Left cardiac atrium (tissue), 4 donors: ENCODE results near the gene SOX1. TPM values are rescaled to one million over a fixed set of nuclear protein-coding genes. Genes with fewer than 3 reads are reported as not detected.

ENCODE experiments used
- ATAC-seq, 2 donors: fragments of 200-7000 bp; cut with Tn5 transposase; one replicate each; pipeline ENCODE4 v1.9.1; 2020; ENCODE audit warnings: mild to moderate bottlenecking in 2 of 2, moderate library complexity in 2 of 2
- DNase-seq: peaks from one replicate; pipeline ENCODE4 v3.0.0-alpha.2; 2020
- intact Hi-C, 2 donors: fragments of 100-400 bp; cut with DNase I; formaldehyde crosslinking; loops; one replicate each; pipeline versions ENCODE4 v1.14.1 to v1.15.1; 2022 to 2023
- total RNA-seq, 2 donors: library from RNA; stranded (reverse); fragmentation: NEBNext Ultra II Directional; extraction: Animal tissue kit (Norgen Biotek cat#: 25700); gene quantifications; one replicate each; pipeline ENCODE4 v1.2.1, GENCODE V29; 2021
- donor health status: DM: no; HTN: yes; CAD: no.
- donor health status: DM: no; HTN: yes; CAD: no; lungs with severe emphysema.
- donor health status: DM: yes; HTN: yes; CAD: no.
- donor health status: Dilated cardiomyopathy.

SOX1 gene
- total RNA-seq, 2 donors from 2014 or later: not detected

DNA sequence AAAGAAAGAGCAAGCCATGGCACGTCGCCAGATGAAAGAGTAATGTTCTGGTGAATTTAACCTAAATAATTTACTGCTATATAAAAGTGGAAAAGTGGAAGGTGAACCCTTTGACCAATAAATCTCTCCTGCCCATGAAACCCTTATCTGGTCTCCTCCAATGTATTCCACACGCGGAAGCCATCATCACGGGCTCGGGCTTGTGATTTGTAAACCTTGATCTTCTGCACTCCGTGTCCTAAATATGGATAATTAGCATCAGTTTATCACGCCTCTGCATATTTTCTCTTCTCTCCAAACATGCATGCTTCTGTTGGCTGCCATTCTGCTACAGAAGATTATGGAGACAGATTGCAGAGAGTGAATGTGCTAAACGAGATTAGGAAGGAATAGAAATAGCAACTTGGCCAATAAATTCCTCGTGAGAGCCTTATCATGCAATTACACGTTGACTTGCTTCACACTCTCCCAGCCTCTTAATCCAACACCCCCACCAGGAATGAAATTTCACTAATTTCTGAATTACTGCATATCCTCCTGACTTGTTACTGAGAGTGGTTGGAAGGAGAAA, 34.5 kb downstream of the SOX1 start:
- DNase-seq: no peak
- intact Hi-C loops: no loop called here
- no peak for ATAC-seq

DNA sequence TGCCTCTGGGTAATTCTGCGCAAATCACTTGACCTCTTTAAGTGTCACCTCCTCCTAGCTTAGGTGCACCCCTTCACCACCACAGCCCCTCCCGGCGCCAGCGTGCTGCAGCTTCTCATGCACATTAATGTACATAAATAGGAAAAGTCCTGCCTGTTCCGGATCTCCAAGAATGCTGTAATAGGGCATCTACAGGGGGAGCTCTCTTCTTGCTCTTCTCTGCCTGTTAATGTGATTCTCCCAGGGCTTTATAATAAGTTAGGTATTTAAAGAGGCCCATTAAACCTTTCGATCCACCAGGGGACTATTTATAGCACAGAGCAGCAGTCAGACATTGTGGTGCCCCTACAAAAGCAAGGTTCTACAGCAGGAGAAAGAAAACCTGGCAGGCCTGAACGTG, 35.3 kb downstream of the SOX1 start:
- ATAC-seq (no peak), DNase-seq (no peak)
- intact Hi-C loops: no loop called here

DNA sequence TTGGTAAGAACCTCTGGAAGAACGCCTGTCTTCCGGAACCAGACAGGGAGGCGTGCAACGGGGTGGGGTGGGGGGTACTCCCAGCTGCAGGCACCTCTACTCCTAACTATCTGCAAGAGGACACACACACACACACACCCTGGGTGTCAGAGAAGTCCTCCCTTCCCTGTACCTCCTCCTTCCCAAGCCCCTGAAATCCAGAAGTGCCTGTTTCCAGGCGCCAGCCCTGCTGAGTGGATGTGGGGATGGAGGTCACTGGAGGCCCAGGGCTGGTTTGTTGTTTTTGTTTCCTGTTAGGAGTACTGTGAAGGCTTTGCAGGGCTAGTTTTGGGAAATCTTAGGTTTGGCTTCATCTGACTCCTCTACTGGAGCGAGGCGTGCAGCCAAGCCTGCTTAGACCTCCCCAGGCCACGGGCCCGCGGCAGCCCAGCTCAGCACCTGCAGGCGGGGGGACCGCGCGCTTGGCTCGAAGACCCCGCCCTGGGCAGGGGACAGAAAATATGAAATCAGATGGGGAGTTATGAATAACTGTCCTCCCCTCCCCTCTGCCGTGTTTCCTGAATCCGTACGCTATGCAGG, 36.4 kb downstream of the SOX1 start:
- no peak for DNase-seq
- no peak for ATAC-seq
- intact Hi-C loops: no loop called here

DNA sequence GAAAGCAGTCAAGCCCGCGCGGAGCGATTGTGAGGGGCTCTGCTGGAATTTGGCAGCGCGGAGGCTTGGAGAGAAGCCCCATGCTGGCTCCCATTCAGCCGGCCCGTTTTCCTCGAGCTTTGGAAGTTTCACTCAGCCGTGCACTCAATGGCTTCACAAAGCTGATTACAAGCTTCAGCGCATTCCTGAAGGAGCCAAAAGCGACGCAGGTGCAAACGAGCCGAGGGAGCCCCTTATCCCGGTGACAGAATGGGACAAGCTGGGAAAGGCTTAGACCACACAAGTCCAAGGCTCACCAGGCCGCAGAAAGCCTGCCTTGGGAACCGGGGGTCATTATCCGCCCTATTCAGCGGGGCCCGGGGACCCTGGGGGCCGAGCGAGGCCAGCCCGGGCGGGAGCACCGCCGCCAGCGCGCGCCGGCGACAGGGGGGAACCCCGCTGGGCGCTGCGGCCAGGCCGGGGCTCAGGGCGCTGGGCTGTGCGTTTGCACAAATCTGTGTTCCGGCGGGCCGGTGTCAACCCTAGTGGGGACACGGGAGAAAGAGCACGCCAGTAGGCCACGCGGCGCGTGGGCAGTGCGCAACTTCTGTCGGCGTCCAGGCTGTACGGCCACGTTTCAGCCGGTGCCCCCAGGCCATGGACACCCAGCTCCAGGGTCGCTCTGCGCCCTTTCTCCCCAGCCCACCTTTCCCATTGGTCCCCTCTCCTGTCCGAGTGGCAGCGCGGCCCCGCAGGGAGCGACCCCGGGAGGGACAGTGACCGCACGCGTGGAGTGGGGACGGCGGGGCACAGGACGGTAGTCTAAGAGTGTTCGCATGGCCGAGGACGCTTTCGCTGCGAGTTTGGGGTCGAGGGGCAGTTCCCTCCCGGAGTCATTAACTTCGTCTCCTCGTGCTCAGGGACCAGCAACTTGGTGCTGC, 37.3 kb downstream of the SOX1 start:
- DNase-seq (no peak), ATAC-seq (no peak)
- intact Hi-C loops: no loop called here

DNA sequence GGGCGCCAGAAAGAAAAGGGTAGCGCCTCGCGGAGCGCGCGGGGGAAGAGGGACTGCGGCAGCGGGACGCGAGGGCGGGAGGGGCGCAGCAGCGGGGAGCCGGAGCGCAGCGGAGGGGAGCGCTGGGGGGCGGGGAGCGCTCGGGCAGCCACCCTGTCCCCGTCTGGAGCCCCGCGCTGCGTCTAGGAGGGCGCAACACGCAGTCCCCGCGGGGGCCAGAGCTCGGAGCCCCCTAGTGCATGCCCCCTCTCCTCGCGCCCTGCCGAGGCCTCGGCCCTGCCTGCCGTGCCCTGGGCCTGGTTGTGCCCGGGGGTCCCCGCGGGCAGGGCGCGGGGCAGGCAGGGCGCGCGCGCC, 37.9 kb downstream of the SOX1 start:
- intact Hi-C loops: no loop called here
- DNase-seq (no peak), ATAC-seq (no peak)

DNA sequence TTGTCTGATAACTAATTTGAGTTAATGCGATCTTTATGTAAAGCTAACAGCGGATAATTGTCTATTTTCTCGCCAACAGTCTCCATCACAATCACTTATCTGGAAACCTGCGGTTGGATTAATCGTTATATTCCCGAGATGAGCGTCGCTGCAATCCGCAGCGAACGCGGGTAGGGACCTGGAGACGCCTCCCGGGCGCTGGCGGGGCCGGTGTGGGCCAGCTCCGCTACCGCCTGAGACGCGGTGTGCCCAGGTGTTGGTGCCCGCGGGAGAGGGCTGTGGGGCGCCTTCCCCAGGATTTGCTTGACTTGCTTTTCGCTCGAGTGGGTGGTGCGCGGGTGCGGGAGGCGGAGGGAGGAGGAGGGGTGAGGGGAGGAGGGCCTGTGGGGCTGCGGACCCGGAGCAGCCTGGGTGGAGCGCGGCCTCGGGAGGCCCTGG, 38.3 kb downstream of the SOX1 start:
- DNase-seq (no peak), ATAC-seq (no peak)
- intact Hi-C loops: no loop called here

DNA sequence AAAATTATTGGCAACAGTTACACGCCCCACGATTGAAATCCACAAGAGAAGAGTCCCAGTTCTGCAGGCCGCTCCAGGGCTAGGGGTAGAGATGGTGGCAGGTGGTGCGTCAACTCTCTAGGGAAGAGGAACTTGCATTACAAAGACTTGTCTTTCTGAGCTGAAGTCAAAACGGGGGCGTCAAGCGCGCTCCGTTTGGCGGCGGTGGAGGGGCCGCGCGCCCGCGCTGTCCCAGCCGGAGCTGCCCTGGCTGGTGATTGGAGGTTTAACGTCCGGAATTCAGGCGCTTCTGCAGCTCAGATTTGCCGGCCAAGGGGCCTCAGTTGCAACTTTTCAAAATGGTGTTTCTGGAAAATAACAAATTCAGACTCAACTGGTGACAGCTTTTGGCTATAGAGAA, 38.9 kb downstream of the SOX1 start:
- DNase-seq: no peak
- no peak for ATAC-seq
- intact Hi-C loops: no loop called here

DNA sequence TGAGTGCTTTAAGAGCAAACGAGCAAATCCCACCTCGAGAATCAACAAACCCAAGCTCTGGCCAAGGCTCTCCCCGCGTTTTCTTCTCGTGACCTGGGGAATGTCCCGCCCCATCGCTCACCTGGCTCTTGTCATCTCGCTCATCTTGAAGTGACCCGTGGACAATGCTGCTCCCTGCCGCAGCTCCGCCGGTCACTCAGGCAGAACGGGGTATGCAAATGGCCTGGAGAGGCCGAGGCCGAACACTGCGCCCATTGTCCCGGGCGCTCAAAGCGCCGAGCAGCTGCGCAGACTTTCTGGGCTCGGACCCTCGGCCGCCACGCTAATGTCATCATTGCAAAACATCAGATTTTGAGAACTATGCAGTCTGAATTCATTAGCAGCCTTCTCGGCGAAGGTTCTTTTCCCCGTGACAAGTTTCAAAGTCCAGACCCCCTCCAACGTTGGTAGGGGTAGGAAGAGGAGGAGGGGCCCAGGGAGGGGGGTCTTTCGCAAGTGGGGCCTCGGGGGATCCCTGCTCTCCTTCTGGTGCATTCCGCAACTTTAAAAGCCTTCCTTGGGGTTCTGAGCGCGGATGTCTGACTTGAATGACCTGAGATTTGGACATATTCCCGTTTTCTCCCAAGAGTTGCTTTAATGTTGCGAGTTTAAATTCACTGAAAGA, 39.7 kb downstream of the SOX1 start:
- intact Hi-C loops: no loop called here
- DNase-seq (no peak), ATAC-seq (no peak)

DNA sequence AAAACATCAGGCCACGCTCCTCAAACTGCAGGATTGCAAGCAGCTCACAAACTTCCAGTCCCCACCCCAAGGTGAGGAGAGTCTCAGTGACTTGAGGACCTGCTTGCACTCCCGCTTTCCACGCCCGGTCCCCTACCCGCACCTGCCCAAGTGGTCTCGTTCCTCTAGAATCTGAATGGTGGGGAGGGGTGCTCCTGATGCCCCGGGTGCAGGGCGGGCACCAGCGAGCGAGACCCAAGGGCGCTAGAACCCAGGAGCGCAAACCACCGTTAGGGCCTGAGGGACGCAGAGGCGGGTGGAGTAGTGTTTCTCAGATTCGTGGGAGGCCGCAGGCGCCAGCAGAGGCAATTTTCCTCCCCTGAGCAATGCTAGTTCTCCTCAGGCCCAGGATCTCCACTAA, 40.3 kb downstream of the SOX1 start:
- no peak for DNase-seq
- intact Hi-C loops: no loop called here
- no peak for ATAC-seq

DNA sequence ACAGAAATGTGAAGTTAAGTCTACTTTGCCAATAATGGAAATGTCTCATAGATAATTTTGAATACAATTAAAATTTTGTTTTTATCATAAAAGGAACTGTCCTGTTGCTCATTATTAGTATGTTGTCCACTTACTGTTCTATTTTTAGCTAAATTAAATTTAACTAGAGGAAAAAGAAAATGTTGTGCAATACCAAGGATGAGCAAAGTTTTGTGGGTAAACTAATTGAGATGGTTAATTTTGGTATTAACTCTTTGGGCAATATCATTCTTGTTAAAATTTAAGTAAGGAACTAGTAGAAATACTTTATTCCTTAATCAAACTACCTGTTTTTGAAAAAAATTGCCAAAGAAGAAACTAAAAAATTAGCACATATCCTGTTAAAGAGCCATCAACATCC, 43.5 kb downstream of the SOX1 start:
- intact Hi-C loops: no loop called here
- ATAC-seq: no peak
- no peak for DNase-seq

DNA sequence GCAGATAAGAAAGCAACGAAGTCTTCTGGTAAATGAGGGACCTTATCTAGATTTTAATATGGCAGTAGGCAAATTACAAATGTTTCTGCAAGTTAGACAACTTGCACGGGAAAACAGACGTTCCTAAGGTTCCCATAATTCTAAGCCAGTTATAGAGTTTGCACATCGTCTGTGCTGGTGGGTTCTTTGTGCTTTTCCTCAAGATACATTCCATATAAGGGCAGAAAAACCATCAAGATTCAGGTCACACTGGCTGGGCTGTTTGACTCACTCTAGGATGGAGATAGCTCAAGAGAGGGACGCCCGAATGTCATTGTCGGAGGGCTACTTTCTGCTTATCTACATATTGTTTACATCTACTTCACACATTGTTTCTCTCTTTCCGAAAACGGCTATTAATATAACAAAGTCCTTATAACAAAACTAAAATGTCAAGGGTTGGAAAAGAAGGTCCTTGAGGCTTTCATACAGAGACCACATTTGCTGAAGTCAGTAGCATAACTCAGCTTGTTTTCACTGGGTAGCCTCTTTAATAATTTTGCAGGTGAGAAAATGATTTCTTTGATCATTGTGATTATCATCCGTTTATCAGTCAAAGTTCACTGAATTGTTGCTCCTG, 44.4 kb downstream of the SOX1 start:
- ATAC-seq (no peak), DNase-seq (no peak)
- intact Hi-C loops: no loop called here

DNA sequence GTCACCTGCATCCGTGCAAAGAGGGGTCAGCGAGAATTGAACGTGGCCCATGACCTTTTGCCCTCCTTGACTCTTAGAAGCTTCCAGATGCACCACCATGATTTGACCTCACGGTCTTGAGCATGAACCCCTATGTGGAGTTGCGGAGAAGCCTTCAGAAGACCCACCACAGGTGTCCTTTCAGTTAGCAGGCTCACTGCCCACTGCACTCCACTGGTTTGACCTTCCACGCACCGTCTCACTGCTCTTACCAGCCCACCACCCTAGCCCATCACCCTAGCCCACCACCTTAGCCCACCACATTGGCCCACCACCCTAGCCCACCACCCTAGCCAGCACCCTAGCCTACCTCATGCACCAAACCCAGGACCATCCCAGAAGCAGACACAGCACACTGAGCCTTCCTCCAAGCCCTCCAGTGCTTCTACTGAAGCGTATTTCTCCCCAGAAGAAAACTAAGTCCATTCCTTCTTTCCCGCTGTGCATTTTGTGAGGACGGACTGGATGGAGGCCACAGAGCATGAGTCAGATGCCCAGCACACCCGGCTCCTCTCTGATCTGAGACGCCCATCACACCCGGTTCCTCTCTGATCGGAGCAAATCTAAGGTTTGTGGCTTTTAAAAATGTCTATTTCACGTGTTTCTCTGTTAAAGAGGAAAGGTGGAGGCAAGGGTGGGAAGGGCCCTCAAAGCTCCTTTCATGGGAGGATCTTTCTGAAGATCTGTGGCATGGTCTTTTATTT, 45.8 kb downstream of the SOX1 start:
- no peak for ATAC-seq
- intact Hi-C loops: no loop called here
- DNase-seq: no peak

DNA sequence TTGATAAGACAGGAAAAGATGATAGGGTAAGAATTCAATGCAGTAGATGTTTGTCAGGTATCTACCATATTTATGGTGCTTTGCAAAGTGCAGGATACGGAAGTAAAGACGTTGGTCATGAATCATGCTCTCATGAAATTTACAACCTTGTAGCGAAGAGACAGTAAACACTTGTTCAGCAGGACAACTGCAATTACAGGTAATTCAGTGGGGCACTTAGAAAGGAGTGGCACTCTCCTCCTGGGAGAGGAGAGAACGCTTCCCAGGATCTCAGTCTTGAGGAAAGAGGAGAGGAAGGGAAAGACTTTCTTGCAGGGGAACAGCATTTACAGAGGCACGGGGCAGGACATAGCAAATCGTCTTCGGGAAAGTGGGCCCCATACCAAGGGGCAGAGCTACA, 46.4 kb downstream of the SOX1 start:
- ATAC-seq (no peak), DNase-seq (no peak)
- intact Hi-C loops: no loop called here

DNA sequence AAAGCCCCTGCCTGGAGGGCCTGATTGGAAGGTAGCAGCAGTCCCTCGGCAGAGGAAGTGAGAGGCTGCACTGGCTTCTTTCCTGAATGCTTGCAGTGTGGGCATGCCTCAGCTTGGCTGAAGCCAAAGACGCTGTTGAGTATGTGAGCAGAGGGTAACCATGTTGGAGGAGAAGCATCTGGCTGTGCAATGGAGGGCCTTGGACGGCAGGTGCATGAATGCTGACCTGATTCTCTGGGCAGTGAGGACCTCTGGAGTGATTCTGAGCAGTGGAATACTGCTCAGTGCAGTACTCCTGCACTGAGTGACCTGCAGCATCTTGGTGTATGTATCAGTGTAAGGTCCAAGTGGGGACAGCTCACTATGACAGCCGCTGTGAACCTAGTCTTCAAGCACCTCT, 46.9 kb downstream of the SOX1 start:
- ATAC-seq: no peak
- intact Hi-C loops: no loop called here
- DNase-seq: no peak

DNA sequence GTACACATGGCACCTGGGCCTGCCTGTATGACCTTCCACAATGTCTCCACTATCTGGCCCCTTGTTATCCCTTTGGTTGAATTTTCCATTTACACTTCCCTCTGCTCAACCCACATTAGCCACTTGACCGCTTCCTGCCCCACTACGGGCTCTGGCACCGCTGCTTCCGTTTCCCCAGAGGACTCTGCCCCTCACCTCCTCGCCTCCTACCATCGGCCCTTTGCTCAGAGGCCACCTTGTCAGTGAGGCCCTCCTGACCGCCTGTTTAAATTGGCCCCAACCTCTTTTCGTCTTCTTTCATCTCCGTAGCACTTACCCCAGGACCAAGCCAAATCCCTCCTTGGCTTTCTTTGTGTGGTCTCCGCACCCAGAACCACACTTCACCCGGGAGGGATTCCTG, 47.4 kb downstream of the SOX1 start:
- ATAC-seq (no peak), DNase-seq (no peak)
- intact Hi-C loops: no loop called here

DNA sequence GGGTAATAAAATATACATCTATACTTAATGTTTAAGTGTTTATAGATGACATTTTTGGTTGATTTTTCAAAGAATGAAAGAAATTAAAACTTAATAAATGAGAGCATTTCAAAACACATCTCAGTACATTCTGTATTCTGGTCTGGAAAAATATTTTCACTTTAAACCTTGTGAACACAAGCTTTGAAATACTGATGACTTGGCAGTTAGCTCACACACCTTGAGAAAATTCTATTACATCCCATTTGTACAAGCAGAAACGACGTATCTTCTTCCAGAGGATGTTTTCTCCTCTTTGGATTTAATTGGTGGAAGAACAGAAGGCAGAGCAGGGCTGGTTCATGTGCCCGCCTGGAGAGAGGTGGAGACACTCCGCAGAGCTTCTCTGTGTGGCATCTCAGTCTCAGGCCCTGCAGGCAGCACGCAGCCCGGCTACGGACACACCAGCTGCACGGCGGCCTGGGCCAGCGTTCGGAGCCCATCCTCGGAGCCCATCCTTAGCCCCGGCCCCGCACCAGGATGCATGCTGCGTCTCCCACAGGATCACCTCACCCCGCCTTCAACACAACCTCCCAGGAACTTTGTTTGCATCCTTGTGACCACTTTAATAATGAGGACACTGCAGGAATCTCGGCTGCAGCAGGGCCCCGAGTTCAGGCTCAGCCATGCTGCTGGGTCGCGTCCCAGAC, 48.6 kb downstream of the SOX1 start:
- no peak for DNase-seq

DNA sequence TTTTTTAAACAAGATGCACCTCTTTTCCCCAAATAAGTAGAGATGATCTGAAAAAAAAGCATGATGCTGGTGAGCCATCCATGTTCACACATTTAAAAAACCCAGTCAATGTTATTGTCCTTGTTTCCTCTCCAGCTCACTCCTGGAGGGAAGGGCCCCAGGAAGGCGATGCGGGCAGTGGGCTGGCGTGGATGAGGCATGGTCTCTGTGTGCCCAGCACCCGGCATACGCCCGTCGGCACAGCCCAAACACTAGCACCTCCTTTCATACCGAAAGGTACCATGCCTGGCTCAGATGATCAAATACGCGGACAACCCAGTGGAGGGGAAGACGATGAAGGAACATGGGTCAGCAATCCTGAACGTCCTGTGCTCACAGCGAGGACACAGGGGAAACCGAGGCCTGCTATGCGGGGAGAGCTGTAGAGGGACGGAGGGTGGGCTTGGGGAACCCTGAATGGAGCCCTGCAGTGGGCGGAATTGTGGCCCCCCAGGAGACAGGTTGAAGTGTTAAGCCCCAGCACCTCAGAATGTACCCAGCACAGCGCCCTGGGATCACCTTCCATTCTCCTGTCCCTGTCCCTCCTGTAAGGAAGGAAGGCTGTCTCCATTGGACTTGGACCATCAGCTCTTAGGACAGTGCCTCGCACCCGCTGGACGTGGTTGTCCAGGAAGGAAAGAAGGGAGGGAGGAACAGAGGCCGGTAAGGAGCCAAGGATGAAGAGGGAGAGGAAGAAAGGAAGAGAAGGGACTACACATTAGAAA, 49.4 kb downstream of the SOX1 start:
- DNase-seq (no peak), ATAC-seq (no peak)
- intact Hi-C loops: no loop called here

More for the DNA sequence above, 48.6 kb downstream of the SOX1 start:
- ATAC-seq: no peak
- intact Hi-C loops: no loop called here
